Measurements from ENCODE around the gene COPRS. TPM values are rescaled to one million over a fixed set of nuclear protein-coding genes. Genes with fewer than 3 reads are reported as not detected.

COPRS gene
- total and polyA plus RNA-seq, 2 experiments from 2014 or later: 51.5 to 62.6 TPM

DNA sequence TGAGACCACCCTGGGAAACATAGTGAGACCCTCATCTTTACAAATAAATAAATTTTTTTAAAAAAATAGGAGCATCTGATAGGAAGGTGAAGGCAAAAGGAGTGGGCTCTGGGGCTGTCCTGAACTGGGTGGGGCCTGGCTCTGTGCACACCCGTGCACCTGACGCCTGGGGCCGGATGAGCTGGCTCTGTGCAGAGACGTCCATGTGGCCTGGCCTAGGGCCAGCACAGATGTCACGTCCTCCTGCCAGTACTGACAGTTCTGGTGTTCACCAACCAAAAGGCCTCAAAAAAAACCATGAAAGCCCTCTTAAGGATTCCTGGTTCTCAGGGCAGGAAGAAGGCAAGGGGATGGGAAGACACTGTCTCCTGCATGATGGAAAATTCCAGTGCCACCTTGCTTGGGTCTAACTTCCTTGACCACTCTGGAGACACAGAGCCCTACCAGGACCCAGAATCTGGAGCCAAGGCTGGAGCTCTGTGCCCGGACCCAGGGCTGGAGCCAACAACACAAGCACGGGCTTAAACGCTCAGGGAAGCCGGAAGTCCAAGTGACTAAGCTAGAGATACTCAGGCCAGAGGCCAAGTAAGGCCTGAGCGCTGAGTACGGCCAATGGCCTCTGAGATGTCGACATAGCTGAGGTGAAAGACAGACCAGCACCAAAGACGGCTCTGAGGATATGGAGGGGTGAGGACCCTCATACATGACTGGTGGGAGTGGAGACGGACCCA, 32.9 kb downstream of the COPRS start:
- H3K27me3 ChIP-seq (ENCODE audit: insufficient read depth): no peaks in the 10 kb centered on the region
- H3K4me1 Mint-ChIP-seq: no peaks in the 10 kb centered on the region
- H3K4me3 Mint-ChIP-seq: no peak overlapping the region
- no peak for DNase-seq (ENCODE audit: low spot score)
- H3K9me3 Mint-ChIP-seq: no peaks in the 10 kb centered on the region
- no peak overlapping the region for H3K4me3 ChIP-seq
- H3F3A ChIP-seq (replicated peaks; ENCODE audit: low read depth): no peaks in the 10 kb centered on the region
- no peaks in the 10 kb centered on the region for H3K36me3 Mint-ChIP-seq (ENCODE audit: low read depth)
- H3K4me1 ChIP-seq (ENCODE audit: insufficient read depth): no peaks in the 10 kb centered on the region
- H3K36me3 ChIP-seq (ENCODE audit: insufficient read depth): no peaks in the 10 kb centered on the region
- H3K79me2 ChIP-seq (replicated peaks; ENCODE audit: insufficient read depth): no peaks in the 10 kb centered on the region
- no peaks in the 10 kb centered on the region for H3K9me2 ChIP-seq (ENCODE audit: insufficient read depth)
- no peaks in the 10 kb centered on the region for H4K20me1 ChIP-seq (replicated peaks; ENCODE audit: insufficient read depth)
- no peak overlapping the region for H3K4me2 ChIP-seq
- H2AFZ ChIP-seq: no peak overlapping the region
- H3K27ac Mint-ChIP-seq: no peak overlapping the region
- no peak overlapping the region for H3K27ac ChIP-seq (ENCODE audit: low read depth)
- ATAC-seq: no peak
- H3K27me3 Mint-ChIP-seq (ENCODE audit: insufficient read depth, low read depth, poor library complexity): no peaks in the 10 kb centered on the region
- TF ChIP-seq JUNB (IDR thresholded peaks at IDR 0.05; ENCODE audit: unreplicated experiment): no peak
- no peak for TF ChIP-seq NANOG (IDR thresholded peaks at IDR 0.05; ENCODE audit: borderline replicate concordance)
- TF ChIP-seq POLR2AphosphoS5 (IDR thresholded peaks at IDR 0.05; ENCODE audit: low read depth): no peak
- no peak for TF ChIP-seq ZNF114 (CRISPR knock-in tag; IDR thresholded peaks at IDR 0.05)
- TF ChIP-seq EZH2phosphoT487 (IDR thresholded peaks at IDR 0.05; ENCODE audit: unreplicated experiment): no peak
- TF ChIP-seq, protein P1, sequence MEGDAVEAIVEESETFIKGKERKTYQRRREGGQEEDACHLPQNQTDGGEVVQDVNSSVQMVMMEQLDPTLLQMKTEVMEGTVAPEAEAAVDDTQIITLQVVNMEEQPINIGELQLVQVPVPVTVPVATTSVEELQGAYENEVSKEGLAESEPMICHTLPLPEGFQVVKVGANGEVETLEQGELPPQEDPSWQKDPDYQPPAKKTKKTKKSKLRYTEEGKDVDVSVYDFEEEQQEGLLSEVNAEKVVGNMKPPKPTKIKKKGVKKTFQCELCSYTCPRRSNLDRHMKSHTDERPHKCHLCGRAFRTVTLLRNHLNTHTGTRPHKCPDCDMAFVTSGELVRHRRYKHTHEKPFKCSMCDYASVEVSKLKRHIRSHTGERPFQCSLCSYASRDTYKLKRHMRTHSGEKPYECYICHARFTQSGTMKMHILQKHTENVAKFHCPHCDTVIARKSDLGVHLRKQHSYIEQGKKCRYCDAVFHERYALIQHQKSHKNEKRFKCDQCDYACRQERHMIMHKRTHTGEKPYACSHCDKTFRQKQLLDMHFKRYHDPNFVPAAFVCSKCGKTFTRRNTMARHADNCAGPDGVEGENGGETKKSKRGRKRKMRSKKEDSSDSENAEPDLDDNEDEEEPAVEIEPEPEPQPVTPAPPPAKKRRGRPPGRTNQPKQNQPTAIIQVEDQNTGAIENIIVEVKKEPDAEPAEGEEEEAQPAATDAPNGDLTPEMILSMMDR (conservative IDR thresholded peaks at IDR 0.05; ENCODE audit: low read depth in 2 of 2): no peak
- no peak for TF ChIP-seq STAT1 (IDR thresholded peaks at IDR 0.05; ENCODE audit: unreplicated experiment)
- no peak for TF ChIP-seq ZNF331 (CRISPR knock-in tag; IDR thresholded peaks at IDR 0.05; ENCODE audit: low read depth)
- no peak for TF ChIP-seq CREB1 (CRISPR knock-in tag; IDR thresholded peaks at IDR 0.05; ENCODE audit: low read depth)
- no peak for TF ChIP-seq REST (IDR thresholded peaks at IDR 0.05; ENCODE audit: unreplicated experiment)
- TF ChIP-seq ZNF462 (CRISPR knock-in tag; IDR thresholded peaks at IDR 0.05): no peak
- TF ChIP-seq ETS1 (IDR thresholded peaks at IDR 0.05): no peak

Measured in GM23338 (cell line).